Trophoblast cell (in vitro differentiated cells and primary cell): ENCODE data around the gene MTCL3.

Experiments used
- DNase-seq, 2 donors: peaks; one replicate each; pipeline ENCODE4 v3.0.0-alpha.2; 2016
- H2AFZ ChIP-seq: 2 replicates; pipeline ENCODE4 v1.6.1; 2013; ENCODE audit warnings: low read length, moderate library complexity, mild to moderate bottlenecking; ENCODE audit not compliant: insufficient read depth, poor library complexity
- H2AK5ac ChIP-seq: 2 replicates; pipeline ENCODE4 v1.6.1; 2013; ENCODE audit warnings: mild to moderate bottlenecking, low read length
- H2BK120ac ChIP-seq: 2 replicates; pipeline ENCODE4 v1.6.1; 2013; ENCODE audit warnings: low read length, mild to moderate bottlenecking, moderate library complexity; ENCODE audit not compliant: insufficient read depth, poor library complexity
- H2BK12ac ChIP-seq: 2 replicates; pipeline ENCODE4 v1.6.1; 2013; ENCODE audit warnings: mild to moderate bottlenecking, low read length, moderate library complexity
- H2BK5ac ChIP-seq: 2 replicates; pipeline ENCODE4 v1.6.1; 2013; ENCODE audit warnings: low read length, low read depth, moderate library complexity, mild to moderate bottlenecking; ENCODE audit not compliant: poor library complexity
- H3K14ac ChIP-seq: 2 replicates; pipeline ENCODE4 v1.6.1; 2013; ENCODE audit warnings: mild to moderate bottlenecking, low read length
- H3K18ac ChIP-seq: 2 replicates; pipeline ENCODE4 v1.6.1; 2013; ENCODE audit warnings: mild to moderate bottlenecking, low read length
- H3K23ac ChIP-seq: 2 replicates; pipeline ENCODE4 v1.6.1; 2013; ENCODE audit warnings: low read length
- H3K27ac ChIP-seq: 2 replicates; pipeline ENCODE4 v1.5.1; 2013; ENCODE audit warnings: low read depth, mild to moderate bottlenecking, inconsistent platforms, low read length, moderate library complexity
- H3K27me3 ChIP-seq: 2 replicates; pipeline ENCODE4 v1.6.1; 2013; ENCODE audit warnings: inconsistent platforms, mild to moderate bottlenecking, low read length, moderate library complexity; ENCODE audit not compliant: insufficient read depth
- H3K36me3 ChIP-seq, 2 experiments: 1 replicate in 1 of 2; 2 replicates in 1 of 2; pipeline ENCODE4 v1.6.1; 2013; ENCODE audit warnings: low read length in 2 of 2, mild to moderate bottlenecking in 2 of 2, moderate library complexity in 1 of 2; ENCODE audit not compliant: insufficient read depth in 2 of 2, control insufficient read depth in 1 of 2
- H3K4ac ChIP-seq: 2 replicates; pipeline ENCODE4 v1.6.1; 2013; ENCODE audit warnings: low read depth, mild to moderate bottlenecking, low read length, moderate library complexity
- H3K4me1 ChIP-seq, 2 experiments: 1 replicate in 1 of 2; 2 replicates in 1 of 2; pipeline ENCODE4 v1.6.1; 2013; ENCODE audit warnings: low read length in 2 of 2, mild to moderate bottlenecking in 2 of 2, moderate library complexity in 1 of 2; ENCODE audit not compliant: insufficient read depth in 2 of 2, control insufficient read depth in 1 of 2
- H3K4me2 ChIP-seq: 2 replicates; pipeline ENCODE4 v1.6.1; 2013; ENCODE audit warnings: inconsistent platforms, mild to moderate bottlenecking, low read length, moderate library complexity
- H3K4me3 ChIP-seq: 2 replicates; pipeline ENCODE4 v1.5.1; 2013; ENCODE audit warnings: mild to moderate bottlenecking, low read depth, low read length, inconsistent platforms
- H3K79me1 ChIP-seq: one replicate; pipeline ENCODE4 v1.6.1; 2013; ENCODE audit warnings: low read length
- H3K79me2 ChIP-seq: 2 replicates; pipeline ENCODE4 v1.6.1; 2013; ENCODE audit warnings: low read length, mild to moderate bottlenecking; ENCODE audit not compliant: control insufficient read depth, insufficient read depth, poor library complexity
- H3K9ac ChIP-seq: 2 replicates; pipeline ENCODE4 v1.6.1; 2013; ENCODE audit warnings: mild to moderate bottlenecking, low read length
- H3K9me3 ChIP-seq: 2 replicates; pipeline ENCODE4 v1.6.1; 2013; ENCODE audit warnings: low read depth, mild to moderate bottlenecking, control low read depth, inconsistent platforms, low read length; ENCODE audit not compliant: insufficient read depth
- H4K12ac ChIP-seq: 2 replicates; pipeline ENCODE4 v1.6.1; 2013; ENCODE audit warnings: low read depth, mild to moderate bottlenecking, low read length, moderate library complexity
- H4K8ac ChIP-seq: 2 replicates; pipeline ENCODE4 v1.6.1; 2013; ENCODE audit warnings: low read depth, mild to moderate bottlenecking, low read length, moderate library complexity
- H4K91ac ChIP-seq: one replicate; pipeline ENCODE4 v1.6.1; 2013; ENCODE audit warnings: low read depth, mild to moderate bottlenecking, low read length, moderate library complexity
- WGBS: extraction: QIAGEN DNeasy Blood & Tissue Kit; methylation state at CpG from one replicate; pipeline ENCODE4 v1.1.7; 2013; ENCODE audit warnings: missing lambda C conversion rate; ENCODE audit not compliant: insufficient read length, insufficient coverage; ENCODE audit errors: extremely low coverage; 5-methylcytosine and 5-hydroxymethylcytosine counted together

Gene MTCL3

DNA sequence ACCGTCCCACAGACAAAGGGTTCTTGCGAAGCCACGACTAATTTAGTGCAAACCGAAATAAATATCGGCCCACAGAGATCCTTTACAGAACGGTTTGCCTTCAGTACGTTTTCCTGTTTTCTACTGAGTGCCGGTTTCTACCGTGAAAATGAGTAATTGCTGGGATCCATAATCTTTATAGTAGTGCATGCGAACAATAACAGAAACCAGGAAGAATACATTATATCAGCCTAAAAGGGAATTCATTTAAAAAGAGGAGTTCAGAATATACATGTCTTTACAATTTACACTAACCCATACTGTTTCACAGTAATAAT, 292 bp upstream of the MTCL3 start:
- H3K4me1 ChIP-seq, result peaks cover 10 to 12% of the 10 kb centered on the region in 2 experiments
- no CpG with 5 or more reads among the region's 10 CpGs for WGBS
- H3K23ac ChIP-seq, result no peak overlapping the region
- H3K18ac ChIP-seq, result no peak overlapping the region
- no peak overlapping the region for H3K27ac ChIP-seq
- H2BK120ac ChIP-seq, result no peak overlapping the region
- no peaks in the 10 kb centered on the region for H3K79me2 ChIP-seq
- no peak overlapping the region for H2BK12ac ChIP-seq
- H3K4ac ChIP-seq, result no peak overlapping the region
- no peaks in the 10 kb centered on the region for H3K79me1 ChIP-seq
- H3K9ac ChIP-seq, result no peak overlapping the region
- no peak overlapping the region for H4K12ac ChIP-seq
- no peak overlapping the region for H2AK5ac ChIP-seq
- no peak overlapping the region for H4K8ac ChIP-seq
- no peak overlapping the region for H3K14ac ChIP-seq
- no peak overlapping the region for H4K91ac ChIP-seq
- peaks cover 32% of the 10 kb centered on the region for H3K27me3 ChIP-seq
- no peak overlapping the region for H2BK5ac ChIP-seq
- H3K4me2 ChIP-seq, result no peak overlapping the region
- H2AFZ ChIP-seq, result no peak overlapping the region
- H3K9me3 ChIP-seq, result no peaks in the 10 kb centered on the region
- no peak for DNase-seq
- no peaks in the 10 kb centered on the region for H3K36me3 ChIP-seq
- H3K4me3 ChIP-seq, result no peak overlapping the region

- H3K4me1 ChIP-seq, result peaks cover 11 to 12% of the 10 kb centered on the region in 2 experiments
- peaks cover 38% of the 10 kb centered on the region for H3K27me3 ChIP-seq
- no peak overlapping the region for H4K8ac ChIP-seq
- no peaks in the 10 kb centered on the region for H3K36me3 ChIP-seq
- H3K4me2 ChIP-seq, result no peak overlapping the region
- no peak overlapping the region for H2AK5ac ChIP-seq
- no peak overlapping the region for H3K4me3 ChIP-seq
- H3K18ac ChIP-seq, result no peak overlapping the region
- H4K12ac ChIP-seq, result no peak overlapping the region
- DNase-seq, result no peak
- no peak overlapping the region for H4K91ac ChIP-seq
- H2BK5ac ChIP-seq, result no peak overlapping the region
- H3K23ac ChIP-seq, result no peak overlapping the region
- no CpG with 5 or more reads among the region's 10 CpGs for WGBS
- H3K79me1 ChIP-seq, result no peaks in the 10 kb centered on the region
- H3K9ac ChIP-seq, result no peak overlapping the region
- H3K14ac ChIP-seq, result no peak overlapping the region
- no peaks in the 10 kb centered on the region for H3K79me2 ChIP-seq
- no peak overlapping the region for H2BK12ac ChIP-seq
- no peaks in the 10 kb centered on the region for H3K9me3 ChIP-seq
- H3K4ac ChIP-seq, result no peak overlapping the region
- no peak overlapping the region for H3K27ac ChIP-seq
- no peak overlapping the region for H2AFZ ChIP-seq
- no peak overlapping the region for H2BK120ac ChIP-seq
These were observed 885 bp downstream of the MTCL3 start for GRCh38 chr6:127518191-127518709.

DNA sequence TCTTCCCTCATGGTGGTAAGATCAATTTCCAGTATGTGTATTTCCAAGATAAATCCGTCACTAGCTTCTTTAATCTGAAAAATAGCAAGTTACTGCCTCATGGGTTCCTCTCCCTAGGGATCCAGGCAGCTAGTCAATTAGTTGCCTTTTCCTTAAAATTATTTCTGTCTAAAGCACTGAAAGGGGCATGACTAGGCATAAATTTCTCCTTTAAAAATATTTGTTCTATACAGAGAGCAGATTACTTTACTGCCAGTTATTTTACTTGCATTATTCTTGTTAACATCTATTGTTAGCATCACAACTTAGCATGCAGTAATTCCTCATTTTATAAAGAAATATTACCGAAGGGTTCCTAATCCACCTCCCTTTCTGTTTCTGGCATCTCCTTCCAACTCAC, 1.4 kb downstream of the MTCL3 start:
- no peaks in the 10 kb centered on the region for H3K79me1 ChIP-seq
- no peak overlapping the region for H3K14ac ChIP-seq
- no peak overlapping the region for H4K8ac ChIP-seq
- WGBS, result no CpG with 5 or more reads among the region's 2 CpGs
- H3K4me2 ChIP-seq, result no peak overlapping the region
- H3K9me3 ChIP-seq, result no peaks in the 10 kb centered on the region
- H2BK12ac ChIP-seq, result no peak overlapping the region
- H2BK5ac ChIP-seq, result no peak overlapping the region
- no peak overlapping the region for H2AFZ ChIP-seq
- H3K9ac ChIP-seq, result no peak overlapping the region
- H2AK5ac ChIP-seq, result no peak overlapping the region
- no peak overlapping the region for H3K27ac ChIP-seq
- no peak for DNase-seq
- H4K12ac ChIP-seq, result no peak overlapping the region
- no peak overlapping the region for H4K91ac ChIP-seq
- H3K4me3 ChIP-seq, result no peak overlapping the region
- no peaks in the 10 kb centered on the region for H3K79me2 ChIP-seq
- no peaks in the 10 kb centered on the region for H3K36me3 ChIP-seq
- H3K23ac ChIP-seq, result no peak overlapping the region
- no peak overlapping the region for H3K4ac ChIP-seq
- H3K18ac ChIP-seq, result no peak overlapping the region
- no peak overlapping the region for H2BK120ac ChIP-seq
- H3K4me1 ChIP-seq, result peaks cover 11 to 12% of the 10 kb centered on the region in 2 experiments
- H3K27me3 ChIP-seq, result peaks cover 38% of the 10 kb centered on the region

DNA sequence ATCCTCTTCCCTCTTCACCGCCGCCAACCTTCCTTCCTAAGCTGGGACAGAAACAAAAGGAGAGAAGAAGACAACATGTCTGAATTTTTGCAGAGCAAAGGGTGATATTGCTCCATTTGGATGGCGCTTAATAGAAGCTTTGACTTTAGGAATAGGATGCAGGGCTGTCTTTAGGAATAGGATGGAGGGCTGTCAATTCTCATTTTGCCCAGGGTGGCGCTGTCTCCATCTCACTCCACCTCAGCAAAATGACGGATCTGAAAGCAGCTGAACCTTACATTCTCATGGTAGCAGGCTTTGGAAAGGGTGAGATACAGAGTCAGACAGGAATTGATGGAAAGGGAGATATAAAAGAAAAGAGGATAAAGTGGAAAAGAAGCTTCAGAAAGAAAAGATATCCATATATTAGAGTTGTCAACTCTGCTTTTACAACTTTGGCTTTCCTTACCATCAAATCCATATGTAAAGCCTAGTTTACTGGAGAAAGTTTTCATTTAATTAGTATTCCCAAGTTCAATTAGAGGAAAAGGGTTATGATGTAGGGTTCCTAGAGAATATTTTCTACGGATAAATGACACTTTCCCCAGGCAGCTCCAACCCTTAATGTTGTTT, 2.4 kb downstream of the MTCL3 start:
- H3K23ac ChIP-seq, result no peak overlapping the region
- peaks cover 38% of the 10 kb centered on the region for H3K27me3 ChIP-seq
- H3K9ac ChIP-seq, result no peak overlapping the region
- H3K18ac ChIP-seq, result no peak overlapping the region
- no peak overlapping the region for H2BK5ac ChIP-seq
- peaks cover 11 to 12% of the 10 kb centered on the region in 2 experiments for H3K4me1 ChIP-seq
- no peak overlapping the region for H2AFZ ChIP-seq
- H3K14ac ChIP-seq, result no peak overlapping the region
- no peak overlapping the region for H2BK120ac ChIP-seq
- peak overlapping the region; percentile 67 for H3K4me2 ChIP-seq
- WGBS, result no CpG with 5 or more reads among the region's 6 CpGs
- H3K27ac ChIP-seq, result no peak overlapping the region
- no peak overlapping the region for H2BK12ac ChIP-seq
- H3K4me3 ChIP-seq, result peak overlapping the region; percentile 48
- H3K79me1 ChIP-seq, result no peaks in the 10 kb centered on the region
- H4K12ac ChIP-seq, result no peak overlapping the region
- no peaks in the 10 kb centered on the region for H3K36me3 ChIP-seq
- no peak overlapping the region for H4K8ac ChIP-seq
- peak; percentile 31 to 63 for DNase-seq
- H4K91ac ChIP-seq, result no peak overlapping the region
- H3K79me2 ChIP-seq, result no peaks in the 10 kb centered on the region
- no peaks in the 10 kb centered on the region for H3K9me3 ChIP-seq
- H3K4ac ChIP-seq, result no peak overlapping the region
- H2AK5ac ChIP-seq, result no peak overlapping the region
